HEK293T (cell line): ENCODE data around the gene AP1G2.
A peak's percentile ranks its signal among the peaks of the same experiment; 100 is the strongest.

Experiments used
- CTCF ChIA-PET: fragments of 350-600 bp; formaldehyde crosslinking; extraction: SDS; loops from one replicate; lab custom pipeline; 2021; ENCODE audit warnings: antibody characterized with exemption, inconsistent platforms; lab: Yijun Ruan, JAX
- POLR2A ChIA-PET: fragments of 350-600 bp; formaldehyde crosslinking; extraction: SDS; loops from one replicate; lab custom pipeline; 2020; ENCODE audit warnings: antibody characterized with exemption, inconsistent platforms; lab: Yijun Ruan, JAX
- DNase-seq: peaks from one replicate; pipeline ENCODE4 v3.0.0; 2012; ENCODE audit warnings: mixed read lengths; ENCODE audit errors: extremely low spot score
- BHLHE40 ChIP-seq: fragments of 450-650 bp; IDR thresholded peaks from 2 replicates; pipeline ENCODE4 v1.6.1; 2016; ENCODE audit warnings: mild to moderate bottlenecking, moderate library complexity, borderline replicate concordance
- ELF4 ChIP-seq: fragments of 450-650 bp; IDR thresholded peaks from 2 replicates; pipeline ENCODE4 v1.6.1; 2017; ENCODE audit warnings: antibody characterized with exemption
- FOXA1 ChIP-seq: fragments of 450-650 bp; IDR thresholded peaks from 2 replicates; pipeline ENCODE4 v1.6.1; 2016; ENCODE audit warnings: mild to moderate bottlenecking
- FOXK2 ChIP-seq: fragments of 450-650 bp; IDR thresholded peaks from 2 replicates; pipeline ENCODE4 v1.6.1; 2016; ENCODE audit warnings: mild to moderate bottlenecking
- FOXM1 ChIP-seq: fragments of 450-650 bp; IDR thresholded peaks from 2 replicates; pipeline ENCODE4 v1.6.1; 2017; ENCODE audit warnings: mild to moderate bottlenecking, borderline replicate concordance
- HDGF ChIP-seq: fragments of 450-650 bp; IDR thresholded peaks from 2 replicates; pipeline ENCODE4 v1.6.1; 2017; ENCODE audit warnings: antibody characterized with exemption, borderline replicate concordance
- L3MBTL2 ChIP-seq: fragments of 450-650 bp; conservative IDR thresholded peaks from 2 replicates; pipeline ENCODE4 v1.6.1; 2016; ENCODE audit warnings: mild to moderate bottlenecking
- LEF1 ChIP-seq: fragments of 450-650 bp; IDR thresholded peaks from 2 replicates; pipeline ENCODE4 v1.6.1; 2017; ENCODE audit warnings: mild to moderate bottlenecking, borderline replicate concordance
- NFRKB ChIP-seq: fragments of 450-650 bp; IDR thresholded peaks from 2 replicates; pipeline ENCODE4 v1.6.1; 2016; ENCODE audit warnings: mild to moderate bottlenecking, moderate library complexity
- PKNOX1 ChIP-seq: fragments of 450-650 bp; IDR thresholded peaks from 2 replicates; pipeline ENCODE4 v1.6.1; 2016
- SP1 ChIP-seq: fragments of 450-650 bp; IDR thresholded peaks from 2 replicates; pipeline ENCODE4 v1.6.1; 2017
- SUZ12 ChIP-seq: fragments of 450-650 bp; IDR thresholded peaks from 2 replicates; pipeline ENCODE4 v1.6.1; 2016; ENCODE audit warnings: mild to moderate bottlenecking
- TARDBP ChIP-seq: fragments of 450-650 bp; IDR thresholded peaks from 2 replicates; pipeline ENCODE4 v1.6.1; 2016

The AP1G2 gene

GRCh38 chr14:23561873-23562821 lies 5.4 kb downstream of the AP1G2 start:
- TF ChIP-seq ELF4 (no peak), FOXM1 (no peak), L3MBTL2 (no peak), PKNOX1 (no peak)
- no peak for DNase-seq
- ChIA-PET POLR2A (interaction anchor here (1.1 to 2.7 kb wide), 8 partner anchors 13 to 235 kb away, joined by 4 to 11 read pairs (median 5); no protein-coding TSS in a partner anchor), CTCF (interaction anchor here (0.6 to 4.3 kb wide), 5 partner anchors 15 to 766 kb away, joined by 3 to 53 read pairs (median 3); no protein-coding TSS in a partner anchor)

GRCh38 chr14:23561259-23561658 lies 6.3 kb downstream of the AP1G2 start:
- ChIA-PET CTCF (interaction anchor here (0.6 to 4.3 kb wide), 4 partner anchors 14 to 234 kb away, joined by 3 to 53 read pairs (median 5); no protein-coding TSS in a partner anchor), POLR2A (interaction anchor here (0.9 to 2.7 kb wide), 7 partner anchors 12 to 234 kb away, joined by 3 to 11 read pairs (median 5); no protein-coding TSS in a partner anchor)
- no peak for TF ChIP-seq L3MBTL2
- no peak for TF ChIP-seq SP1
- TF ChIP-seq SUZ12 = no peak
- TF ChIP-seq FOXM1 = no peak
- TF ChIP-seq PKNOX1 = no peak
- no peak for TF ChIP-seq LEF1
- DNase-seq = no peak

GRCh38 chr14:23559926-23560520 lies 7.6 kb downstream of the AP1G2 start:
- no peak for DNase-seq
- TF ChIP-seq FOXM1 = no peak
- TF ChIP-seq BHLHE40 = no peak
- TF ChIP-seq PKNOX1 = no peak
- no peak for TF ChIP-seq TARDBP
- no peak for TF ChIP-seq L3MBTL2
- no peak for TF ChIP-seq HDGF
- POLR2A ChIA-PET = interaction anchor here (0.8 to 2.7 kb wide), 9 partner anchors 8 to 233 kb away, joined by 3 to 11 read pairs (median 4); no protein-coding TSS in a partner anchor
- CTCF ChIA-PET = interaction anchor here (0.6 to 4.3 kb wide), 13 partner anchors 9 to 273 kb away, joined by 3 to 53 read pairs (median 3); no protein-coding TSS in a partner anchor

GRCh38 chr14:23559010-23559925 lies 8.3 kb downstream of the AP1G2 start:
- ChIA-PET CTCF (interaction anchor here (0.6 to 4.3 kb wide), 14 partner anchors 9 to 272 kb away, joined by 3 to 53 read pairs (median 4); no protein-coding TSS in a partner anchor), POLR2A (interaction anchor here (0.8 to 2.7 kb wide), 7 partner anchors 8 to 91 kb away, joined by 3 to 11 read pairs (median 3); no protein-coding TSS in a partner anchor)
- peak; percentile 62 for DNase-seq
- TF ChIP-seq HDGF (no peak), FOXA1 (no peak), TARDBP (no peak), PKNOX1 (no peak), NFRKB (no peak), LEF1 (no peak), SP1 (no peak), L3MBTL2 (no peak), FOXK2 (no peak), BHLHE40 (no peak), FOXM1 (no peak)
